Colonic mucosa (tissue), 4 donors: Measurements from ENCODE around the gene MACROD2. TPM values are rescaled to one million over a fixed set of nuclear protein-coding genes. Genes with fewer than 3 reads are reported as not detected.

Source experiments
- DNase-seq: peaks from one replicate; pipeline ENCODE4 v3.0.0-alpha.2; 2020
- H3K27ac ChIP-seq: fragments of 200-600 bp; one replicate; pipeline ENCODE4 v1.8.0; 2021
- H3K27me3 ChIP-seq: fragments of 200-600 bp; one replicate; pipeline ENCODE4 v1.8.0; 2021
- H3K36me3 ChIP-seq: fragments of 200-600 bp; one replicate; pipeline ENCODE4 v1.8.0; 2021
- H3K4me1 ChIP-seq: fragments of 200-600 bp; one replicate; pipeline ENCODE4 v1.8.0; 2021; ENCODE audit warnings: mild to moderate bottlenecking
- H3K4me3 ChIP-seq: fragments of 200-600 bp; one replicate; pipeline ENCODE4 v1.8.0; 2021
- H3K9ac ChIP-seq, 2 donors: one replicate each; pipeline ENCODE4 v1.7.0; 2013; ENCODE audit warnings: control low read depth in 2 of 2, low read depth in 2 of 2, low read length in 2 of 2
- H3K9me3 ChIP-seq: fragments of 200-600 bp; one replicate; pipeline ENCODE4 v1.8.0; 2021
- CTCF ChIP-seq: fragments of 200-600 bp; IDR thresholded peaks from one replicate; pipeline ENCODE4 v1.8.0; 2022; ENCODE audit warnings: antibody characterized with exemption, mild to moderate bottlenecking
- intact Hi-C: fragments of 100-400 bp; cut with DNase I; formaldehyde crosslinking; loops from one replicate; pipeline ENCODE4 v1.14.1; 2022
- total RNA-seq, 2 donors: library from RNA; stranded (reverse); fragmentation: NEBNext Ultra II Directional in 1 of 2; extraction: Animal tissue kit (Norgen Biotek cat#: 25700) in 1 of 2; gene quantifications; one replicate each; pipeline ENCODE4 v1.2.1, GENCODE V29; 2021
- donor health status: healthy.
- donor health status: DM: no; HTN: no; CAD: no.
- donor health status: DM: no; HTN: no; CAD: no.

MACROD2 gene
- total RNA-seq, 2 donors from 2014 or later = 3.2 to 3.3 TPM

DNA sequence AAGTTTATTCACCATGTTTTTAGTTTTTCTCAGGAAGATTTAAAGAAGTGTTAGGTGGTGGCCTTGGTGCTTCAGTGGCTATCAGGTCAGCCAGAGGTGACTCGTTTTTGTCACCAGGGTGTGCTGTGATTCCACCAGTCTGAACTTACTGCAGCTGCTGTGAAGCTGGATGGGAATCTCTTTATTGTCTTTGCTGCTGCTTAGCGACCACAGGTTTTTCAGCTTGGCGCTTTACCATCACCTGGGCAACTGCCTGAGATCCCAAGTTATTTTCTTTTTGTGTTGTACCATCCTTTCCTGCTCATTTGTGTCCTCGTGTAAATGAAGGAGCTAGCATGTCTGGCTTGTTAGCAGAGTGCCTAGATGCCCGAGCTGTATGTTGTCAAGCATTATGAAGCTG is 146.9 kb downstream of the MACROD2 start:
- DNase-seq = peak; percentile 21

DNA sequence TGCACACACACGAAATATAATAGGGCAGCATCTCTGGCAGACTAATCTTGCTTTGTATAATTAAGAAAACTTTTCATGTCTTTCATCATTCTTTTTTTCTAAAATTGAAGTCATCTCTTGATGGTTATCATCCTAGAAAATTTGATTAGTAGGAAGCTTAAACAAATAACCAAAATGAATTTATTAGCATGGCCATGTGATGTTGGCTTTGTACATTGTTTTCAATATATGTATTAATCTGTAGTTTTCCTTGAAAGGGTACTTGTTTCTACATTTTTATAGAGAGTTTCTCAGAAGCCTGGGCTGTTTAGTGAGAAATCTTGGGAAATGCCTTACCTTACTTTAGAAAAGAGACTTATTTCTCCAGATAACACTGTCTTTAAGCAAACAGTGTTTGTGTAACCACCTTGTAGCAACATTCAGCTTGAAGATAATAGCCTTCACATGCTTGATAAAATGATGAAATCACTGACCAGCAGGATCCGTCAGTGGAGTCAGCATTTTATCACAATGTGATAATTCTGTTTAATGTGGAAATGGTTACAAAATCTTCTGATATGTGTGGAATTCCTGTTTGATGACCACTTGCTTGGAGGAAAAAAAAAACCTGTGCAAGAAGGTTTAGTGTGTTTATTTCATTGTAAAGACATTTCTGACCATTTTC is 147.8 kb downstream of the MACROD2 start:
- intact Hi-C loops = no loop called here
- Histone ChIP-seq H3K36me3 (no peaks in the 10 kb centered on the region), H3K27me3 (no peaks in the 10 kb centered on the region), H3K4me1 (no peaks in the 10 kb centered on the region), H3K27ac (no peak overlapping the region), H3K9me3 (no peaks in the 10 kb centered on the region), H3K9ac (no peak overlapping the region), H3K4me3 (no peak overlapping the region)
- no peak for DNase-seq
- no peak for TF ChIP-seq CTCF

More for the DNA sequence above, 146.9 kb downstream of the MACROD2 start:
- intact Hi-C loops = no loop called here
- Histone ChIP-seq H3K27me3 (no peaks in the 10 kb centered on the region), H3K4me1 (no peaks in the 10 kb centered on the region), H3K36me3 (no peaks in the 10 kb centered on the region), H3K9me3 (no peaks in the 10 kb centered on the region), H3K4me3 (no peak overlapping the region), H3K9ac (no peak overlapping the region), H3K27ac (no peak overlapping the region)
- peak; percentile 27 for TF ChIP-seq CTCF

- no peak overlapping the region for H3K4me3 ChIP-seq
- no peaks in the 10 kb centered on the region for H3K9me3 ChIP-seq
- no peak for TF ChIP-seq CTCF
Observed at GRCh38 chr20:14148042-14148441, 152.7 kb downstream of the MACROD2 start.

GRCh38 chr20:14155361-14155760 is 160.0 kb downstream of the MACROD2 start:
- intact Hi-C loops = no loop called here
- Histone ChIP-seq H3K9me3 (no peaks in the 10 kb centered on the region), H3K9ac (no peak overlapping the region), H3K36me3 (no peaks in the 10 kb centered on the region), H3K4me3 (no peak overlapping the region), H3K27ac (no peak overlapping the region), H3K4me1 (no peaks in the 10 kb centered on the region), H3K27me3 (no peaks in the 10 kb centered on the region)
- no peak for TF ChIP-seq CTCF
- no peak for DNase-seq

More at GRCh38 chr20:14148042-14148441, 152.7 kb downstream of the MACROD2 start:
- Histone ChIP-seq H3K4me1 (no peaks in the 10 kb centered on the region), H3K9ac (no peak overlapping the region), H3K27ac (no peak overlapping the region), H3K36me3 (no peaks in the 10 kb centered on the region), H3K27me3 (no peaks in the 10 kb centered on the region)
- intact Hi-C loops = no loop called here
- no peak for DNase-seq

DNA sequence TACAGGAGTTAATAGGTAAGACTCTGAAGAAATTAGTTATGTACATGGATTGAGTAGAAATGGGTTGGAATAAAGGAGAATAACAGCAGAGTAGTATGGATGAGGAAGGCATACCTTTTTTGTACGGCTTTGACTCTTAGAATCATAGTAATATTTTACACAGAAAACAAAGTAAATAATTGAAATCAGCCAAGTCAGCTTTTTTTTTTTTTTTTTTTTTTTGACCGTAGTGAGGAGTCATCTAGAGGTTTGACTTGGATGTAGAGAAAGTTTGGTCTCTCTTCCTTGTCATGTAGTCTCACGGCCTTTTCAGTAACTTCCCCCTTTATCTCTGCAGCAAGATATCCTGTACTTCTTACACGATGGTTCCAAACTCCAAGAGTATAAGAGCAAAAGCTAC is 183.2 kb downstream of the MACROD2 start:
- no peak overlapping the region for H3K27ac ChIP-seq
- no peak overlapping the region for H3K4me3 ChIP-seq
- H3K4me1 ChIP-seq = no peaks in the 10 kb centered on the region
- no peaks in the 10 kb centered on the region for H3K27me3 ChIP-seq
- intact Hi-C loops = no loop called here
- no peak for TF ChIP-seq CTCF
- no peaks in the 10 kb centered on the region for H3K9me3 ChIP-seq
- DNase-seq = no peak
- H3K9ac ChIP-seq = no peak overlapping the region
- no peaks in the 10 kb centered on the region for H3K36me3 ChIP-seq
